ENCODE data around the gene ALDH1B1. TPM values are rescaled to one million over a fixed set of nuclear protein-coding genes. Genes with fewer than 3 reads are reported as not detected.

The ALDH1B1 gene
- polyA plus RNA-seq, 1 of the 3 experiments (the other 2 are of a cell fraction), result 16.5 TPM

DNA sequence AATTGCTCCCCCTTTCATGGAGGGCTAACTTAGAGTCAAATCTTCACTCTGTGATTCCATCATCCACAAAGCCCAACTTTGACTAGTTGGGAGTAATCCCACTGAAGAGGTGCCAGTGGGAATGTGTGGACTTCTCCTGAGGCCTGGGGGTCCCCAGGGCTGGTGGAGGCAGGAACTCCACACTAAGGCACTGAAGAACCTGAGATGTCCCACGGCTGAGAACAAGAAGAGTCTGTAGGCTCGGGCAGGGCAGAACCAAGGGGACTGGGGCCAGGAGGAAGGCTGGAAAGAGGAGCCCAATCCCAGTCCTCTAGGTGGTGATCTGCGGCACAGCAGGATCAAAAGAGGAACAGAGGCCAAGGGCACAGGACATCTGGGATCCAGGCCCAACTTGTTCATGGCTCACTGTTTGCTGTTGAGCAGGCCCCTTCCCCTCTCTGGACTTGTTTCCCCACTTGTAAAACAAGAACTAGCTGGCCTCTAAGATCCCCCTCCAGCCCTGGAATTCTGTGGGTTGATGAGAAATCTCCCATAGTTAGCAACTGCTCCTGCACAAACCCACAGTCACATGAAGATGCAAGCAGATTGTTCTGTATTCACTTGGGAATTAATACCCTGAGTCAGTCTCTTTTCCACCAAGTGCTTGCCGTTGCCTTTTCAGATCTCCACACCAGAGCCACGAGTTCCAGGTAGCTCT, 32.7 kb upstream of the ALDH1B1 start:
- WGBS (ENCODE audit: low lambda C conversion rate), result 48% methylated on average over 4 of the region's 5 CpGs
- no peaks in the 10 kb centered on the region for H3F3A ChIP-seq (replicated peaks; ENCODE audit: insufficient read depth)
- H3K36me3 ChIP-seq (replicated peaks in 1 of 2; ENCODE audit: control insufficient read depth in 1 of 2, insufficient read depth in 2 of 2, low read length in 1 of 2), result no peaks in the 10 kb centered on the region
- no peak overlapping the region for H3K27ac ChIP-seq (ENCODE audit: low read depth in 2 of 2, low read length in 1 of 2)
- no peaks in the 10 kb centered on the region for H3K9me3 ChIP-seq
- H3K4me2 ChIP-seq, result no peak overlapping the region
- H2AFZ ChIP-seq (ENCODE audit: low read depth), result no peak overlapping the region
- H3K79me2 ChIP-seq (ENCODE audit: insufficient read depth), result no peaks in the 10 kb centered on the region
- TF ChIP-seq RCOR1 (IDR thresholded peaks at IDR 0.05; ENCODE audit: low read length) (no peak), RAD21 (IDR thresholded peaks at IDR 0.05; ENCODE audit: low read length) (no peak), TAF1 (IDR thresholded peaks at IDR 0.05; ENCODE audit: borderline replicate concordance, low read depth, low read length) (no peak), GATA2 (CRISPR knock-in tag; IDR thresholded peaks at IDR 0.05) (no peak), YY1 (IDR thresholded peaks at IDR 0.05; ENCODE audit: low read depth) (no peak), NRF1 (IDR thresholded peaks at IDR 0.05; ENCODE audit: low read depth, low read length) (no peak), FOSL2 (IDR thresholded peaks at IDR 0.05; ENCODE audit: borderline replicate concordance, low read depth) (no peak), ELF1 (IDR thresholded peaks at IDR 0.05) (no peak), TEAD4 (IDR thresholded peaks at IDR 0.05; ENCODE audit: borderline replicate concordance, insufficient read depth) (no peak)
- TF ChIP-seq, protein P1, sequence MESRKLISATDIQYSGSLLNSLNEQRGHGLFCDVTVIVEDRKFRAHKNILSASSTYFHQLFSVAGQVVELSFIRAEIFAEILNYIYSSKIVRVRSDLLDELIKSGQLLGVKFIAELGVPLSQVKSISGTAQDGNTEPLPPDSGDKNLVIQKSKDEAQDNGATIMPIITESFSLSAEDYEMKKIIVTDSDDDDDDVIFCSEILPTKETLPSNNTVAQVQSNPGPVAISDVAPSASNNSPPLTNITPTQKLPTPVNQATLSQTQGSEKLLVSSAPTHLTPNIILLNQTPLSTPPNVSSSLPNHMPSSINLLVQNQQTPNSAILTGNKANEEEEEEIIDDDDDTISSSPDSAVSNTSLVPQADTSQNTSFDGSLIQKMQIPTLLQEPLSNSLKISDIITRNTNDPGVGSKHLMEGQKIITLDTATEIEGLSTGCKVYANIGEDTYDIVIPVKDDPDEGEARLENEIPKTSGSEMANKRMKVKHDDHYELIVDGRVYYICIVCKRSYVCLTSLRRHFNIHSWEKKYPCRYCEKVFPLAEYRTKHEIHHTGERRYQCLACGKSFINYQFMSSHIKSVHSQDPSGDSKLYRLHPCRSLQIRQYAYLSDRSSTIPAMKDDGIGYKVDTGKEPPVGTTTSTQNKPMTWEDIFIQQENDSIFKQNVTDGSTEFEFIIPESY (IDR thresholded peaks at IDR 0.05; ENCODE audit: borderline replicate concordance, low read depth), result no peak
- POLR2A ChIA-PET, result no interaction called here
- no peaks in the 10 kb centered on the region for H3K27me3 ChIP-seq (ENCODE audit: insufficient read depth)
- no peak for DNase-seq
- no peaks in the 10 kb centered on the region for H4K20me1 ChIP-seq (ENCODE audit: insufficient read depth)
- H3K9ac ChIP-seq, result no peak overlapping the region
- H3K4me1 ChIP-seq (ENCODE audit: control insufficient read depth in 1 of 2, insufficient read depth in 2 of 2, low read depth in 1 of 2, low read length in 1 of 2), result peaks cover 0 to 27% of the 10 kb centered on the region in 2 experiments; a peak in 2 of 4 replicates
- no peaks in the 10 kb centered on the region for H3K9me2 ChIP-seq
- no peak overlapping the region for H3K4me3 ChIP-seq (ENCODE audit: low read depth in 2 of 2, low read length in 1 of 2)
- CTCF ChIA-PET, result interaction anchor here (0.8 to 7.2 kb wide), 9 partner anchors 11 to 455 kb away, joined by 3 to 124 read pairs (median 5); no protein-coding TSS in a partner anchor

DNA sequence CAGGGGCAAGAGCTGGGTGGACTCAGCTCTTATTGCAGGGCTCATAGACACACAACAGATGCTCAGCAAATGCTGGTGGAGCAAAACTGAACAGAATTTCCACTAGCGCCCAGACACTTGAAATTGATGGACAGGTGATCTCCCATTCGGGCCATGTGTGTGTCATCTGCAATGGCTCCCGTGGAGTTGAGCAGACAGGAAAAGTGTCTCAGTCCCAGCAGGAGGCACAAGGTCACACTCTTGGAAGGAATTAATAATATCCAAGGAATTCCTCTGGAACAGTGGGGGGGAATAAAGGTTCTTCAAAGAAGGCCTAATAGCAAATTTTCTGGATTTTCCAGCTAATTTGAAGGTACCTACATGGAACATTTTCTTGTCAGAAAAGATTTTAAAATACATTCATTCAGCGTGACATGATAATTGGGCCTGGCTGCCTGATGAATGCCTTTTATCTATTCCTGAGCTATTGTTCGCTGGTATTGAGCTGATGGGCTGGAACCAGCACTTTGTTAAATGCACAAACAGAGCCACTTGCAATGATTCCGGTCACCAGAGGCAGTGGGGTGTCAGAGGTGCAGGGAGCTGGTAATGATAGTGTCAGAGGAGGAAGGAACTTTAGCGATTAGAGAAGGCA, 31.5 kb upstream of the ALDH1B1 start:
- H3K9ac ChIP-seq, result no peak overlapping the region

More for the DNA sequence above, 31.5 kb upstream of the ALDH1B1 start:
- CTCF ChIA-PET, result interaction anchor here (0.8 to 7.2 kb wide), 17 partner anchors 10 to 448 kb away, joined by 3 to 124 read pairs (median 4); no protein-coding TSS in a partner anchor
- no peak for DNase-seq
- no peak overlapping the region for H3K4me3 ChIP-seq (ENCODE audit: low read depth in 2 of 2, low read length in 1 of 2)
- H4K20me1 ChIP-seq (ENCODE audit: insufficient read depth), result no peaks in the 10 kb centered on the region
- H3K27me3 ChIP-seq (ENCODE audit: insufficient read depth), result no peaks in the 10 kb centered on the region
- TF ChIP-seq EP300 (IDR thresholded peaks at IDR 0.05; ENCODE audit: borderline replicate concordance in 1 of 2, low read depth in 1 of 2, low read length in 1 of 2), result no peak
- no peak for TF ChIP-seq RCOR1 (IDR thresholded peaks at IDR 0.05; ENCODE audit: low read length)
- no peak for TF ChIP-seq EZH2phosphoT487 (IDR thresholded peaks at IDR 0.05; ENCODE audit: borderline replicate concordance, low read depth)
- no peak for TF ChIP-seq FOSL2 (IDR thresholded peaks at IDR 0.05; ENCODE audit: borderline replicate concordance, low read depth)
- TF ChIP-seq GABPA (IDR thresholded peaks at IDR 0.05; ENCODE audit: low read depth), result no peak
- TF ChIP-seq, protein P1 (IDR thresholded peaks at IDR 0.05; ENCODE audit: borderline replicate concordance, low read depth), result no peak
- TF ChIP-seq TEAD4 (IDR thresholded peaks at IDR 0.05; ENCODE audit: borderline replicate concordance, insufficient read depth), result no peak
- no peak for TF ChIP-seq RAD21 (IDR thresholded peaks at IDR 0.05; ENCODE audit: low read length)
- TF ChIP-seq SMC3 (IDR thresholded peaks at IDR 0.05; ENCODE audit: low read depth, low read length), result no peak
- TF ChIP-seq MEF2A (IDR thresholded peaks at IDR 0.05; ENCODE audit: borderline replicate concordance, low read depth), result no peak
- TF ChIP-seq POLR2AphosphoS5 (IDR thresholded peaks at IDR 0.05; ENCODE audit: low read depth, low read length), result no peak
- no peak overlapping the region for H3K4me2 ChIP-seq
- H3K36me3 ChIP-seq (replicated peaks in 1 of 2; ENCODE audit: control insufficient read depth in 1 of 2, insufficient read depth in 2 of 2, low read length in 1 of 2), result no peaks in the 10 kb centered on the region
- POLR2A ChIA-PET, result no interaction called here
- H3K4me1 ChIP-seq (ENCODE audit: control insufficient read depth in 1 of 2, insufficient read depth in 2 of 2, low read depth in 1 of 2, low read length in 1 of 2), result peaks cover 0 to 27% of the 10 kb centered on the region in 2 experiments; a peak in 2 of 4 replicates
- H3K27ac ChIP-seq (ENCODE audit: low read depth in 2 of 2, low read length in 1 of 2), result 0 out of 4 replicates have a peak overlapping the region, but pooled peaks of 1 of the 2 experiments have one; percentile 39
- WGBS (ENCODE audit: low lambda C conversion rate), result 57% methylated on average over 7 of the region's 7 CpGs
- H3F3A ChIP-seq (replicated peaks; ENCODE audit: insufficient read depth), result no peaks in the 10 kb centered on the region
- no peaks in the 10 kb centered on the region for H3K9me3 ChIP-seq
- no peak overlapping the region for H2AFZ ChIP-seq (ENCODE audit: low read depth)
- H3K9me2 ChIP-seq, result no peaks in the 10 kb centered on the region
- no peaks in the 10 kb centered on the region for H3K79me2 ChIP-seq (ENCODE audit: insufficient read depth)
